Nephron (organoid): Measurements from ENCODE around the gene POU2F2.
"Not testable (repeated sequence)": the region's sequence is repeated elsewhere in the genome, so short reads cannot be mapped to it uniquely, and the experiment has no call there.

Experiments
- H3K27ac Mint-ChIP-seq, 3 experiments: 2 replicates each; pipeline ENCODE4 v1.8.0; 2020; ENCODE audit warnings: mixed read lengths in 3 of 3, mild to moderate bottlenecking in 2 of 3, moderate library complexity in 1 of 3
- H3K27me3 Mint-ChIP-seq: 2 replicates; pipeline ENCODE4 v1.8.0; 2021; ENCODE audit warnings: low read depth, mild to moderate bottlenecking, moderate library complexity, mixed read lengths
- H3K36me3 Mint-ChIP-seq: 2 replicates; pipeline ENCODE4 v1.8.0; 2020; ENCODE audit warnings: low read depth, mixed read lengths
- H3K4me1 Mint-ChIP-seq: 2 replicates; pipeline ENCODE4 v1.8.0; 2020; ENCODE audit warnings: mixed read lengths
- H3K4me3 Mint-ChIP-seq, 3 experiments: 2 replicates each; pipeline ENCODE4 v1.8.0; 2020; ENCODE audit warnings: mild to moderate bottlenecking in 3 of 3, mixed read lengths in 3 of 3, moderate library complexity in 2 of 3
- H3K9me3 Mint-ChIP-seq: 2 replicates; pipeline ENCODE4 v1.8.0; 2020; ENCODE audit warnings: mixed read lengths
- CTCF ChIP-seq, 3 experiments: fragments of 200-600 bp; sonication (generic); IDR thresholded peaks; one replicate each; pipeline ENCODE4 v1.5.0; 2021; ENCODE audit warnings: antibody characterized with exemption in 3 of 3; ENCODE audit not compliant: unreplicated experiment in 3 of 3

Gene POU2F2

GRCh38 chr19:42052241-42052863 lies 79.9 kb downstream of the POU2F2 start:
- Mint-ChIP-seq H3K27ac (no peak overlapping the region), H3K4me3 (no peak overlapping the region), H3K36me3 (peaks cover 10% of the 10 kb centered on the region), H3K4me1 (peaks cover 5% of the 10 kb centered on the region), H3K9me3 (no peaks in the 10 kb centered on the region), H3K27me3 (peaks cover 9% of the 10 kb centered on the region)
- no peak for TF ChIP-seq CTCF (IDR thresholded peaks at IDR 0.05; ENCODE audit: unreplicated experiment in 3 of 3)

GRCh38 chr19:42051166-42052115 lies 80.8 kb downstream of the POU2F2 start:
- peaks cover 5% of the 10 kb centered on the region for H3K4me1 Mint-ChIP-seq
- no peak overlapping the region for H3K27ac Mint-ChIP-seq
- no peak for TF ChIP-seq CTCF (IDR thresholded peaks at IDR 0.05; ENCODE audit: unreplicated experiment in 3 of 3)
- peaks cover 9% of the 10 kb centered on the region for H3K27me3 Mint-ChIP-seq
- no peaks in the 10 kb centered on the region for H3K9me3 Mint-ChIP-seq
- H3K4me3 Mint-ChIP-seq, result no peak overlapping the region
- H3K36me3 Mint-ChIP-seq, result peaks cover 3% of the 10 kb centered on the region

GRCh38 chr19:42048992-42049391 lies 83.3 kb downstream of the POU2F2 start:
- no peak for TF ChIP-seq CTCF (IDR thresholded peaks at IDR 0.05; ENCODE audit: unreplicated experiment in 3 of 3)
- no peak overlapping the region for H3K4me3 Mint-ChIP-seq
- peaks cover 3% of the 10 kb centered on the region for H3K36me3 Mint-ChIP-seq
- H3K27me3 Mint-ChIP-seq, result peaks cover 9% of the 10 kb centered on the region
- peaks cover 5% of the 10 kb centered on the region for H3K4me1 Mint-ChIP-seq
- H3K9me3 Mint-ChIP-seq, result no peaks in the 10 kb centered on the region
- no peak overlapping the region for H3K27ac Mint-ChIP-seq

- H3K27me3 Mint-ChIP-seq, result no peaks in the 10 kb centered on the region
- no peak overlapping the region for H3K4me3 Mint-ChIP-seq
- H3K36me3 Mint-ChIP-seq, result peaks cover 3% of the 10 kb centered on the region
- H3K9me3 Mint-ChIP-seq, result no peaks in the 10 kb centered on the region
- no peak overlapping the region for H3K27ac Mint-ChIP-seq
- H3K4me1 Mint-ChIP-seq, result no peaks in the 10 kb centered on the region
- TF ChIP-seq CTCF (IDR thresholded peaks at IDR 0.05; ENCODE audit: unreplicated experiment in 3 of 3), result no peak
Measured at GRCh38 chr19:42045575-42045974, 86.7 kb downstream of the POU2F2 start.

- no peaks in the 10 kb centered on the region for H3K27me3 Mint-ChIP-seq
- no peak for TF ChIP-seq CTCF (IDR thresholded peaks at IDR 0.05; ENCODE audit: unreplicated experiment in 3 of 3)
- H3K27ac Mint-ChIP-seq, result no peak overlapping the region
- no peaks in the 10 kb centered on the region for H3K36me3 Mint-ChIP-seq
- H3K9me3 Mint-ChIP-seq, result no peaks in the 10 kb centered on the region
- H3K4me1 Mint-ChIP-seq, result no peaks in the 10 kb centered on the region
- no peak overlapping the region for H3K4me3 Mint-ChIP-seq
Measured at GRCh38 chr19:42042455-42043170, 89.6 kb downstream of the POU2F2 start.

GRCh38 chr19:42040491-42040890 lies 91.8 kb downstream of the POU2F2 start:
- not testable (repeated sequence) for H3K27me3 Mint-ChIP-seq, H3K4me1 Mint-ChIP-seq, H3K9me3 Mint-ChIP-seq

More at GRCh38 chr19:42040491-42040890, 91.8 kb downstream of the POU2F2 start:
- H3K36me3 Mint-ChIP-seq, H3K4me3 Mint-ChIP-seq, H3K27ac Mint-ChIP-seq: not testable (repeated sequence)
